ENCODE results near the gene CCDC40.

DNA sequence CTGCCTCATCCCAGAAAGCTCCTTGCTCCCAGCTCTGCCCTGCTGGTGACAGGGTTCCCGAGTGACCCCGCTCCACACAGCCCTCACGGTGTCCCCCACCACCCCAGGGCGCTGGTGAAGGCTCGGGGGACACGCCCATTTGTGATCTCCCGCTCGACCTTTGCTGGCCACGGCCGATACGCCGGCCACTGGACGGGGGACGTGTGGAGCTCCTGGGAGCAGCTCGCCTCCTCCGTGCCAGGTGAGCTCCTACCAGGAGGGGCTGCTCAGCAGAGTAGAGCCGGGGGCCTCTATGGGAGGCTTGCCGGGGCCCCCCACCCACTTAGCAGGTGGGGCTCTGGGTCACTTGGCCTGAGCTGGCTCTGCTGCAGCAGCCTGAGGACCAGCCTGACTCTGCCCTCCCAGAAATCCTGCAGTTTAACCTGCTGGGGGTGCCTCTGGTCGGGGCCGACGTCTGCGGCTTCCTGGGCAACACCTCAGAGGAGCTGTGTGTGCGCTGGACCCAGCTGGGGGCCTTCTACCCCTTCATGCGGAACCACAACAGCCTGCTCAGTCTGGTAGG, 76.1 kb downstream of the CCDC40 start:
- TF ChIP-seq, protein P1, sequence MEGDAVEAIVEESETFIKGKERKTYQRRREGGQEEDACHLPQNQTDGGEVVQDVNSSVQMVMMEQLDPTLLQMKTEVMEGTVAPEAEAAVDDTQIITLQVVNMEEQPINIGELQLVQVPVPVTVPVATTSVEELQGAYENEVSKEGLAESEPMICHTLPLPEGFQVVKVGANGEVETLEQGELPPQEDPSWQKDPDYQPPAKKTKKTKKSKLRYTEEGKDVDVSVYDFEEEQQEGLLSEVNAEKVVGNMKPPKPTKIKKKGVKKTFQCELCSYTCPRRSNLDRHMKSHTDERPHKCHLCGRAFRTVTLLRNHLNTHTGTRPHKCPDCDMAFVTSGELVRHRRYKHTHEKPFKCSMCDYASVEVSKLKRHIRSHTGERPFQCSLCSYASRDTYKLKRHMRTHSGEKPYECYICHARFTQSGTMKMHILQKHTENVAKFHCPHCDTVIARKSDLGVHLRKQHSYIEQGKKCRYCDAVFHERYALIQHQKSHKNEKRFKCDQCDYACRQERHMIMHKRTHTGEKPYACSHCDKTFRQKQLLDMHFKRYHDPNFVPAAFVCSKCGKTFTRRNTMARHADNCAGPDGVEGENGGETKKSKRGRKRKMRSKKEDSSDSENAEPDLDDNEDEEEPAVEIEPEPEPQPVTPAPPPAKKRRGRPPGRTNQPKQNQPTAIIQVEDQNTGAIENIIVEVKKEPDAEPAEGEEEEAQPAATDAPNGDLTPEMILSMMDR (IDR thresholded peaks at IDR 0.05) = no peak
- TF ChIP-seq EZH2 (IDR thresholded peaks at IDR 0.05; ENCODE audit: borderline replicate concordance, insufficient read depth, low read depth, low read length, poor library complexity, severe bottlenecking) = no peak

All from B cell (primary cell).